Neural crest cell (in vitro differentiated cells): ENCODE measurements around the gene UGT2A3. TPM values are rescaled to one million over a fixed set of nuclear protein-coding genes. Genes with fewer than 3 reads are reported as not detected.

ENCODE experiments used
- DNase-seq: peaks from one replicate; pipeline ENCODE4 v3.0.0; 2021; ENCODE audit warnings: low read depth, mixed read lengths, low spot score
- H3K27ac Mint-ChIP-seq: one replicate; pipeline ENCODE4 v1.8.0; 2021; ENCODE audit warnings: mild to moderate bottlenecking, mixed read lengths; ENCODE audit not compliant: unreplicated experiment
- H3K27me3 Mint-ChIP-seq: 2 replicates; pipeline ENCODE4 v1.8.0; 2021; ENCODE audit warnings: low read depth, mild to moderate bottlenecking, mixed read lengths
- H3K36me3 Mint-ChIP-seq: 2 replicates; pipeline ENCODE4 v1.8.0; 2021; ENCODE audit warnings: low read depth, mild to moderate bottlenecking, mixed read lengths
- H3K4me1 Mint-ChIP-seq: 2 replicates; pipeline ENCODE4 v1.8.0; 2021; ENCODE audit warnings: mixed read lengths
- H3K4me3 Mint-ChIP-seq: one replicate; pipeline ENCODE4 v1.8.0; 2021; ENCODE audit warnings: mild to moderate bottlenecking, mixed read lengths
- H3K9me3 Mint-ChIP-seq: 2 replicates; pipeline ENCODE4 v1.8.0; 2021; ENCODE audit warnings: mixed read lengths
- total RNA-seq: library from RNA; stranded (reverse); gene quantifications from 2 replicates; pipeline ENCODE4 v1.2.1, GENCODE V29; 2021
- TF ChIP-seq, protein P1 (sequence below): fragments of 200-600 bp; sonication (generic); conservative IDR thresholded peaks from 2 replicates; pipeline ENCODE4 v1.5.0; 2021; ENCODE audit warnings: antibody characterized with exemption, mild to moderate bottlenecking

Gene UGT2A3
- total RNA-seq, 1 donor from 2014 or later: not detected

DNA sequence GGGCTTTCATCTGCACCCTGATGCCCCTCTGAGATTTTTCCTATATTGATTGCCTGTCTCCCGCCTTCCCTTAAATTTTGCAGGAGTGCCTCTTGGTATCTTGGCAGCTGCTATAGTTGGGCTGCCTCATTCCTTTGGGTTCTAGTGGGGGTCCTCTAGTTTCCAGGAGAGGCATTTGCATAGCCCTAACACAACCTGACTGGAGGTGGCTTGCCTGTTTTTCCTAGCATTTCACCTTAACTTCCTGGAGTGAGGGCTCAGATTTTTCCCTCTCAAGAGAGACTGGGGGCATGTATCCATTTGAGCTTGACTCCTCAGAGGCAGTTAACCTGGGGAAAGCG is 46.0 kb downstream of the UGT2A3 start:
- no peaks in the 10 kb centered on the region for H3K36me3 Mint-ChIP-seq
- no peak overlapping the region for H3K4me3 Mint-ChIP-seq
- H3K27ac Mint-ChIP-seq: no peak overlapping the region
- DNase-seq: no peak
- H3K27me3 Mint-ChIP-seq: peaks cover 3% of the 10 kb centered on the region
- H3K4me1 Mint-ChIP-seq: peaks cover 22% of the 10 kb centered on the region
- TF ChIP-seq, protein P1, sequence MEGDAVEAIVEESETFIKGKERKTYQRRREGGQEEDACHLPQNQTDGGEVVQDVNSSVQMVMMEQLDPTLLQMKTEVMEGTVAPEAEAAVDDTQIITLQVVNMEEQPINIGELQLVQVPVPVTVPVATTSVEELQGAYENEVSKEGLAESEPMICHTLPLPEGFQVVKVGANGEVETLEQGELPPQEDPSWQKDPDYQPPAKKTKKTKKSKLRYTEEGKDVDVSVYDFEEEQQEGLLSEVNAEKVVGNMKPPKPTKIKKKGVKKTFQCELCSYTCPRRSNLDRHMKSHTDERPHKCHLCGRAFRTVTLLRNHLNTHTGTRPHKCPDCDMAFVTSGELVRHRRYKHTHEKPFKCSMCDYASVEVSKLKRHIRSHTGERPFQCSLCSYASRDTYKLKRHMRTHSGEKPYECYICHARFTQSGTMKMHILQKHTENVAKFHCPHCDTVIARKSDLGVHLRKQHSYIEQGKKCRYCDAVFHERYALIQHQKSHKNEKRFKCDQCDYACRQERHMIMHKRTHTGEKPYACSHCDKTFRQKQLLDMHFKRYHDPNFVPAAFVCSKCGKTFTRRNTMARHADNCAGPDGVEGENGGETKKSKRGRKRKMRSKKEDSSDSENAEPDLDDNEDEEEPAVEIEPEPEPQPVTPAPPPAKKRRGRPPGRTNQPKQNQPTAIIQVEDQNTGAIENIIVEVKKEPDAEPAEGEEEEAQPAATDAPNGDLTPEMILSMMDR: no peak
- no peaks in the 10 kb centered on the region for H3K9me3 Mint-ChIP-seq

- TF ChIP-seq, protein P1: peak; percentile 47
- Mint-ChIP-seq H3K36me3 (no peaks in the 10 kb centered on the region), H3K4me1 (peaks cover 22% of the 10 kb centered on the region), H3K27ac (no peak overlapping the region), H3K4me3 (no peak overlapping the region), H3K27me3 (peaks cover 3% of the 10 kb centered on the region), H3K9me3 (no peaks in the 10 kb centered on the region)
- no peak for DNase-seq
These were observed 46.8 kb downstream of the UGT2A3 start for GRCh38 chr4:68904786-68905185.

- DNase-seq: no peak
- H3K4me1 Mint-ChIP-seq: no peaks in the 10 kb centered on the region
- H3K36me3 Mint-ChIP-seq: no peaks in the 10 kb centered on the region
- TF ChIP-seq, protein P1: no peak
- no peak overlapping the region for H3K4me3 Mint-ChIP-seq
- peaks cover 3% of the 10 kb centered on the region for H3K9me3 Mint-ChIP-seq
- H3K27ac Mint-ChIP-seq: no peak overlapping the region
- H3K27me3 Mint-ChIP-seq: no peaks in the 10 kb centered on the region
These were observed 54.9 kb downstream of the UGT2A3 start for GRCh38 chr4:68896749-68897148.

- H3K27me3 Mint-ChIP-seq: no peaks in the 10 kb centered on the region
- DNase-seq: no peak
- H3K27ac Mint-ChIP-seq: no peak overlapping the region
- H3K4me1 Mint-ChIP-seq: no peaks in the 10 kb centered on the region
- TF ChIP-seq, protein P1: no peak
- no peak overlapping the region for H3K4me3 Mint-ChIP-seq
- H3K36me3 Mint-ChIP-seq: no peaks in the 10 kb centered on the region
- H3K9me3 Mint-ChIP-seq: peaks cover 3% of the 10 kb centered on the region
These were observed 55.9 kb downstream of the UGT2A3 start for GRCh38 chr4:68895561-68896198.

DNA sequence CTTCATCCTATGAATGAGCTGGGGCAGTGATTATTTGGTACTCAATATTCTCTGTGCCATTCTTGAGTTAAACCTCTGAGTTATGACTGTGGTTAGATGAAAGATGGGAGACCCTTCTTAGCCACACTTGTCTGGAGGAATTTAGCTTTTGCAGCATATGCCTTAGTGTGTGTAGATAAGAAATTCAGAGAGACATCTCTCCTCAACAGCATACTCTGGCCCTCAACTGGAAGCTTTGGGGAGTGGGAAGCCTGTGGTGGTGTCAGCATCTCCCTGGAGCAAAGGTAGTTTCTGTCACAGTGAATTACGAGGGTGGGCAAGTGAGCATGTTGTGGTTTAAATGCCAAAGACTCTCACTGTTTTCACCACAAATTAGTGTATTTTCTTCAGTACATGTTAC is 58.7 kb downstream of the UGT2A3 start:
- H3K4me3 Mint-ChIP-seq: no peak overlapping the region
- no peaks in the 10 kb centered on the region for H3K4me1 Mint-ChIP-seq
- no peak for DNase-seq
- peaks cover 3% of the 10 kb centered on the region for H3K9me3 Mint-ChIP-seq
- H3K36me3 Mint-ChIP-seq: no peaks in the 10 kb centered on the region
- H3K27me3 Mint-ChIP-seq: no peaks in the 10 kb centered on the region
- no peak overlapping the region for H3K27ac Mint-ChIP-seq
- TF ChIP-seq, protein P1: no peak
